Measurements from ENCODE around the gene EXOC3L1. TPM values are rescaled to one million over a fixed set of nuclear protein-coding genes. Genes with fewer than 3 reads are reported as not detected.

The EXOC3L1 gene
- total RNA-seq, 4 donors from 2014 or later, result 1.2 to 10.9 (median 4.7) TPM

DNA sequence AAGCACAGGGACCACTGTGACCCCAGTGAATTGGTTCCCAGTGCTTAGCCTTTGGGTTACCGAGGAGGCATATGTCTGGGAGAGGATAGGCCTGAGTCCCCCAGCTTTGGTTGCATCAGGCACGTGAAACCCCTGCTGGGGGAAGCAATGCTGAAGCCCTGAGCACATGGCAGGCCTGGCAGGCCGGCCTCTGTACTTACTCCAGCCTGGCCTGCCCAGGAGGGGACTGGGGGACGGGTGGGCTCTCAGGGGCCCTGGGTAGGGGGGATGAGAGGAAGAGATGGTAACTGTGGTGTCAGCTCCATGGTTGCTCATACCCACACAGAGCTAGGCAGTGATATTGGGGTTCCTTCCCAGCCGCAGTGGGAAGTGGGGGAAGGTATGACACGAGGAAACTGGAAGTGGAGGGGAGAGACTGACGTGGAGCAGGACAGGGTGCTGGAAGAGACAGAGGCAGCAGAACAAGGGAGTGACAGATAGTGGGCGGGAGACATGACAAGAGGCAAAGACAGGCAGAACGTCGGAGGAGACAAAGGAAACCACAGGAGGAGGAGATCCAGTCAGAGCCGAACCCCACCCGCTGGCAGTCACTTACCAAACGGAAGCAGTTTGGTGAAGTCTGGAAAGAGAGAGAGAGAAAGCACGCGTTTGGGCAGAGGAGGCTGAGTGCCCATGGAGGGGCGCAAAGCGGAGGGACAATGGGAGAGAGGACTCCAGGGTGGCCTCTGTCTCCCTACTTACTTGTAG lies 46.1 kb upstream of the EXOC3L1 start:
- H3K4me3 ChIP-seq, result no peak overlapping the region
- H3K36me3 ChIP-seq, result peaks cover 0 to 78% (median 0%) of the 10 kb centered on the region in 3 donors
- TF ChIP-seq POLR2A (IDR thresholded peaks at IDR 0.05), result no peak
- TF ChIP-seq, protein P1, sequence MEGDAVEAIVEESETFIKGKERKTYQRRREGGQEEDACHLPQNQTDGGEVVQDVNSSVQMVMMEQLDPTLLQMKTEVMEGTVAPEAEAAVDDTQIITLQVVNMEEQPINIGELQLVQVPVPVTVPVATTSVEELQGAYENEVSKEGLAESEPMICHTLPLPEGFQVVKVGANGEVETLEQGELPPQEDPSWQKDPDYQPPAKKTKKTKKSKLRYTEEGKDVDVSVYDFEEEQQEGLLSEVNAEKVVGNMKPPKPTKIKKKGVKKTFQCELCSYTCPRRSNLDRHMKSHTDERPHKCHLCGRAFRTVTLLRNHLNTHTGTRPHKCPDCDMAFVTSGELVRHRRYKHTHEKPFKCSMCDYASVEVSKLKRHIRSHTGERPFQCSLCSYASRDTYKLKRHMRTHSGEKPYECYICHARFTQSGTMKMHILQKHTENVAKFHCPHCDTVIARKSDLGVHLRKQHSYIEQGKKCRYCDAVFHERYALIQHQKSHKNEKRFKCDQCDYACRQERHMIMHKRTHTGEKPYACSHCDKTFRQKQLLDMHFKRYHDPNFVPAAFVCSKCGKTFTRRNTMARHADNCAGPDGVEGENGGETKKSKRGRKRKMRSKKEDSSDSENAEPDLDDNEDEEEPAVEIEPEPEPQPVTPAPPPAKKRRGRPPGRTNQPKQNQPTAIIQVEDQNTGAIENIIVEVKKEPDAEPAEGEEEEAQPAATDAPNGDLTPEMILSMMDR (IDR thresholded peaks at IDR 0.05), result no peak
- no peaks in the 10 kb centered on the region for H3K27me3 ChIP-seq
- DNase-seq, result no peak
- no peaks in the 10 kb centered on the region for H3K9me3 ChIP-seq
- peaks cover 0 to 7% (median 2%) of the 10 kb centered on the region in 4 donors for H3K4me1 ChIP-seq
- no peak overlapping the region for H3K27ac ChIP-seq

DNA sequence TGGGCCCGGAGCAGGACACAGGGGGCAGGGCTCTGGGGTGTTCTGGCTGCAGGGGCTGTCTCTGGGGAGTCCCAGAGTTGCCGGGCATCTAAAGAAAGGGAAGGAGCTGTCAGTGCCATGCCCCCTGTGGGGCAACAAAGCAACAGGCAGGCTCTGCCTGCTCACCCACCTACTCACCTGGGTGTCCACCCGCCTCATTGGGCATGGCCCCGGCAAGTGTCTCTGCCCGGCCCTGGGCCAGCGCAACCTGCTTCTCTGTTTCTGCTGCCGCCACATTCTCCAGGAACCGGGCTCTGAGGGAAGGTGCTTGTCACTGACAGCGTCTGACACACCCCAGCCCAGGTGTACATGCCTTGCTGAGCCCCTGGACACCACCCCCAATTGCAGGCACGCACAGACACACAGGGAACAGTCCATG lies 44.3 kb upstream of the EXOC3L1 start:
- DNase-seq, result no peak
- TF ChIP-seq POLR2A (IDR thresholded peaks at IDR 0.05), result no peak
- TF ChIP-seq, protein P1 (IDR thresholded peaks at IDR 0.05), result no peak
- H3K9me3 ChIP-seq, result no peaks in the 10 kb centered on the region
- H3K27me3 ChIP-seq, result no peaks in the 10 kb centered on the region
- no peaks in the 10 kb centered on the region for H3K4me1 ChIP-seq
- peaks cover 0 to 91% (median 0%) of the 10 kb centered on the region in 3 donors for H3K36me3 ChIP-seq
- no peak overlapping the region for H3K27ac ChIP-seq
- no peak overlapping the region for H3K4me3 ChIP-seq

DNA sequence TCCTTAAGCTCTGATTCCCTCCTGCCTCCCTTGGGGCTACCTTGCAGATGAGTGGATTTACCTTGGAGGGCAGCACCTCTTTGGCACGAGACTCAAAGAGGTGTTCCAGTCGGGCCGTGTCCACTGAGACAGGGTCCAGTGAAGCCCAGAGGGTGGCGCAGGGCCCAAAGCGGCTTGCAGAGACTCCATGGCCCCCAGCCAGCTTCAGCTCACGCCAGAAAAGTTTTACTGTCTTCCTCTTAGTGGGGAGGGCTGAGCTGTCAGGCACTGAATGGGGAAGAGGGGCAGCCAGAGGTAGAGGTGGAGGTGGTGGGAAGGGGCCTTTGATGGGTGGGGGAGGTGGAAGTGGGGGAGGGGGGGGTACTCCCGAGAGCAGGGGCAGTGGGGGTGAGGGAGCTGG lies 43.7 kb upstream of the EXOC3L1 start:
- DNase-seq, result no peak
- H3K36me3 ChIP-seq, result peaks cover 0 to 91% (median 0%) of the 10 kb centered on the region in 3 donors

DNA sequence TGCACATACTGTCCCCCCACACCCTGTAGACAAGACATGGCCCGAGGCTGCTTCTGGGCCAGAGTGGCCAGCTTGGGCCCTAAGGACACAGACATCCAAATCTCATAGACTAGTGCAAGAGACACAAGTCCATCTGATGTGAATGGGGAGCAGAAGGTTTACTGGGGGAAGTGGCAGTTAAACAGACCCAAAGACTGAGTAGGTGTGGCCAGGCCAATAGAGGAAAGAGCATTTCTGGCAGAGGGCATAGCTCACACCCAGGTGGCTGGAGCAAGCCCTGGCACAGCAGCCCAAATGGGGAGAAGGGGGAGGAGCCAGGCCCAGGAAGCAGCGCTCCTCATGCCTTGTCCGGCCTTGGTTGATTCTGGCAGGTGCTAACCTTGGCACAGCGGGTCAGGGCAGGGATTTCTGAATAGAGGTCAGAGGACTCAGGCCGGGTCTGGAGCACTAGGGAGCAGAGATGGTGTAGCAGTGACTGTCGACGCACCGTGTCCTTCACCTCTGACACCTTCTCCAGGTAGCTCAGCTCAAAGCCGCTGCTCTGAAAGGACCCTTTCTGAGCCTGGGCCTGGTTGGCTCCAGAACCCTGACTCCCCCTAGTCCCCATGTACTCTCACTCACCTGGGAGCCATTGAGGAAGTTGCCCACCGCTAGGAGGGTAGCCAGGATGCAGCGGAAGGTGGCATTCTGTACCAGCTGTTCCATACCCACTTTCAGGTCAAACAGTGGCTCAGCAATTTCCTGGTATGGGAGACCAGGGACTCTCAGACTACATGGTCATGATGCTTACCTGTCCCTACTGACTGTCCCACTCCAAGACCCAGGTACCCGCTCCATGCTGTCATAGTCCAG lies 41.1 kb upstream of the EXOC3L1 start:
- TF ChIP-seq POLR2A (IDR thresholded peaks at IDR 0.05), result no peak
- TF ChIP-seq, protein P1 (IDR thresholded peaks at IDR 0.05), result no peak
- Histone ChIP-seq H3K4me1 (peaks cover 0 to 15% (median 6%) of the 10 kb centered on the region in 4 donors), H3K27me3 (no peaks in the 10 kb centered on the region), H3K9me3 (no peaks in the 10 kb centered on the region), H3K4me3 (no peak overlapping the region), H3K27ac (no peak overlapping the region), H3K36me3 (peaks cover 0 to 71% (median 0%) of the 10 kb centered on the region in 3 donors)
- peak in 1 of 3 donors; percentile 45 for DNase-seq

More for the DNA sequence above, 43.7 kb upstream of the EXOC3L1 start:
- Histone ChIP-seq H3K4me1 (no peaks in the 10 kb centered on the region), H3K4me3 (no peak overlapping the region), H3K27me3 (no peaks in the 10 kb centered on the region), H3K27ac (no peak overlapping the region), H3K9me3 (no peaks in the 10 kb centered on the region)
- TF ChIP-seq POLR2A (IDR thresholded peaks at IDR 0.05), result no peak

DNA sequence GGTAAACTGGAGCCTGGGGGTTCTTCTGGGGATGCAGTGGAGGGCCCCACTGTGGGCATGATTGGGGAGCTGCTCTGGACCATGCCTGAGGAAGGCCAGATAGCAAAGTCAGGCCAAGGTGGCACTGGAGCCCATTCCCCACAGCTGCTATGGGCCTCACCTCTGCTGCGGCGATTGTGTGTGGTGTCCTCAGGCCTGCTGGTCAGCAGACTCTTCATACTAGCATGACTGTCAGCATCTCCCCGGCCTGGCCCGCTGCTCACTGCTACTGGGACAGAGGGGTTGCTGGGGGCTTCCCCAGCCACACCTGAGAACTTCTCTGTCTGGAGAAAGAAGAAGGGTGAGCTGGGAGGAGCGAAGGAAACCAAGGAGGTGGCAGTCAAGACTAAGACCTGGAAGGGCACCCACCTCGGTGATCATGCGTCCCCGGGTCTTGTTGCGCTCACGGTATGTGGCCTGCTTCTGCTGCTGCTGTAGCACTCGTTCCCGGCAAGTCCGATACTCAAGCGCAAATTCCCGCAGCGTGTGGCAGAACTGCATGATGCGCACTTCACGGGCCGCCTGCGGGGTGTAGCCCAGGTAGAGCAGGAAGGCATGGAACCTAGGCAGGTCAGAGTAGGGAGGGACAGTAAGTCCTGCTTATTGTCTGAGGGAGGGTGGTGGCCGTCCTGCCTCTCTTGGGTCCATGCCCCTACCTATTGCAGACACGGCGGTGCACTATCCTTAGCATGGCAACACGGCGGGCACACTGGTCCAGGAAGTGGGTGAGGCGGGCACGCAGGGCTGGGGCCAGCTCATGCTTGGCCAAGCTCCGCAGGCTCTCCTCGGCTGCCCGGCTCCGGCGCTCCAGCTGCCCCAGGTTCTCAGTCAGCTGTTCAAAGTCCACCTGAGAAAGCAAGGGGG lies 40.2 kb upstream of the EXOC3L1 start:
- peaks cover 0 to 63% (median 0%) of the 10 kb centered on the region in 3 donors for H3K36me3 ChIP-seq
- TF ChIP-seq, protein P1 (IDR thresholded peaks at IDR 0.05), result no peak
- no peak for TF ChIP-seq POLR2A (IDR thresholded peaks at IDR 0.05)
- H3K4me3 ChIP-seq, result no peak overlapping the region
- no peaks in the 10 kb centered on the region for H3K9me3 ChIP-seq
- peaks cover 0 to 18% (median 7%) of the 10 kb centered on the region in 4 donors for H3K4me1 ChIP-seq
- no peak overlapping the region for H3K27ac ChIP-seq
- H3K27me3 ChIP-seq, result no peaks in the 10 kb centered on the region
- DNase-seq, result peak in 1 of 3 donors; percentile 47
